ENCODE measurements around the gene SLC4A5. TPM values are rescaled to one million over a fixed set of nuclear protein-coding genes. Genes with fewer than 3 reads are reported as not detected.

SLC4A5 gene
- total RNA-seq, 1 donor from 2014 or later: 4.1 TPM

DNA sequence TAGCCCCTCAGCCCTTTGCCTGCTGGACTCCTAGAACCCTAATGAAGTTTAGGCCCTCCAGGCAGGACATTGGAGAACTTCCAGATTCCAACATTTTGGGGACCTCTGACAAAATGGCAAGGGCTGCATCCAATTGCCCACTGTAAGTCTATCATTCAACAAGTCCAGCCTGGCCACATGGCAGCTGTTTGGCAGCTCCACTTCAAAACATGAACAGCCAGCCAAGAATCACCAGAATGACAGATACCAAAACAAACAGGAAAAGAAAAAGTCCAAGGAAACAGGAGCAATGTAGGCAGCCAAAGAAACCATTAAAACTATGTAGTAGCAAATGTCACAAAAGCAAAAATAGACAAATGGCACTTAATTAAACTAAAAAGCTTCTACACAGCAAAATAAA lies 25.5 kb downstream of the SLC4A5 start:
- Mint-ChIP-seq H3K27ac (no peak overlapping the region), H3K9me3 (ENCODE audit: low read depth) (no peaks in the 10 kb centered on the region), H3K36me3 (ENCODE audit: insufficient read depth) (no peaks in the 10 kb centered on the region), H3K4me3 (ENCODE audit: low read depth) (no peak overlapping the region), H3K27me3 (no peaks in the 10 kb centered on the region), H3K4me1 (ENCODE audit: low read depth) (peaks cover 5% of the 10 kb centered on the region)
- DNase-seq (ENCODE audit: low spot score, unreplicated experiment): no peak
- TF ChIP-seq, protein P1, sequence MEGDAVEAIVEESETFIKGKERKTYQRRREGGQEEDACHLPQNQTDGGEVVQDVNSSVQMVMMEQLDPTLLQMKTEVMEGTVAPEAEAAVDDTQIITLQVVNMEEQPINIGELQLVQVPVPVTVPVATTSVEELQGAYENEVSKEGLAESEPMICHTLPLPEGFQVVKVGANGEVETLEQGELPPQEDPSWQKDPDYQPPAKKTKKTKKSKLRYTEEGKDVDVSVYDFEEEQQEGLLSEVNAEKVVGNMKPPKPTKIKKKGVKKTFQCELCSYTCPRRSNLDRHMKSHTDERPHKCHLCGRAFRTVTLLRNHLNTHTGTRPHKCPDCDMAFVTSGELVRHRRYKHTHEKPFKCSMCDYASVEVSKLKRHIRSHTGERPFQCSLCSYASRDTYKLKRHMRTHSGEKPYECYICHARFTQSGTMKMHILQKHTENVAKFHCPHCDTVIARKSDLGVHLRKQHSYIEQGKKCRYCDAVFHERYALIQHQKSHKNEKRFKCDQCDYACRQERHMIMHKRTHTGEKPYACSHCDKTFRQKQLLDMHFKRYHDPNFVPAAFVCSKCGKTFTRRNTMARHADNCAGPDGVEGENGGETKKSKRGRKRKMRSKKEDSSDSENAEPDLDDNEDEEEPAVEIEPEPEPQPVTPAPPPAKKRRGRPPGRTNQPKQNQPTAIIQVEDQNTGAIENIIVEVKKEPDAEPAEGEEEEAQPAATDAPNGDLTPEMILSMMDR (IDR thresholded peaks at IDR 0.05; ENCODE audit: unreplicated experiment): no peak

DNA sequence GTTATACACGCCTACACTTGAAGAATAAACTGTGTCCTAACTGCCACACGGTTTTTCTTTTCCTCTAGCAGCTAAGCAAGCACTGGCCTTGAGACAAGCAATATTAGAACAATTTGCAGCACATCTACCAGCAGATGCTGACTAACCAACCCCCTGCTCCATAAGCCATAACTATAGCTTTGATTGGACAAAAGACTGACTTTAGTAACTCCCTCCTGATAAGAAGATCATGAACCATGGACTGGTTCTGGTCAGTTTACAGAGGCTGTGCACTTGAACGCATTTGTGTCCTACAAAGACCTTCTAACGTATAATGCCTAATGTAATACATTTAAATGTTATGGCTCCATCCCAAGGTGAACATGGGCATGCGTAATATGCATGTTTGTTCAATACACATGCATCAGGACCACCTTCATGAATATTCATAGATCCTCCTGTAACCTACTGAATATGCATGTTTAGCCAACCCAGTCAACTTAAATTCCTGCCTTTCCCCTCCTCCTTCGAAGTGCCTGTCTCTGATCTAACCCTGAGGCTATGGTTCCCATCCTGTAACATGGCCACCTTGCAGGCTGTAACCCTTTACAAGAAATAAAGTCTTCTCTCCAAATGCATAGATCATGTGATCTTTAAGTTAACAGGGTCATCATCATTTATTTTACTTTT lies 26.5 kb downstream of the SLC4A5 start:
- H3K4me3 Mint-ChIP-seq (ENCODE audit: low read depth): no peak overlapping the region
- no peak for DNase-seq (ENCODE audit: low spot score, unreplicated experiment)
- H3K4me1 Mint-ChIP-seq (ENCODE audit: low read depth): peaks cover 5% of the 10 kb centered on the region
- TF ChIP-seq, protein P1 (IDR thresholded peaks at IDR 0.05; ENCODE audit: unreplicated experiment): no peak
- H3K27me3 Mint-ChIP-seq: no peaks in the 10 kb centered on the region
- no peak overlapping the region for H3K27ac Mint-ChIP-seq
- no peaks in the 10 kb centered on the region for H3K9me3 Mint-ChIP-seq (ENCODE audit: low read depth)
- H3K36me3 Mint-ChIP-seq (ENCODE audit: insufficient read depth): no peaks in the 10 kb centered on the region

DNA sequence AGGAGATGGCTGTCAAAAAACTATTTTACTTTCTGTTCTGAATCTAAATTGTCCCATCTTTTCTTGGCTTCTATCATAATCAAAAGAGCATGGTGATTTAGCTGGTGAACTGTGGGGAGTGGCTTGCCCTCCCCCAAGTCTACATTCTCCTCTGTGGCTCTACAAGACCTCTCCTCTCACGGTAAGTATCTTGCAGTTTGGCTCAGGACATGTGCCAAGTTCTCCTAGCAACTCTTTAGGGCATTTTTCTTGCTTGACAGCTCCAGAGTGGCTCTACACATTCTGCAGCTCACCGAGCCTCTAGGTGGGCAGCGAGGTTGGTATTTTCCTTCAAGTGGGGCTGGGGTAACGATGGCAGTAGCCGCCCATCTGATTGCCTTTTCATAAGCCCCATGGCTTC lies 29.1 kb downstream of the SLC4A5 start:
- Mint-ChIP-seq H3K9me3 (ENCODE audit: low read depth) (peaks cover 5% of the 10 kb centered on the region), H3K27ac (no peak overlapping the region), H3K4me1 (ENCODE audit: low read depth) (peaks cover 5% of the 10 kb centered on the region), H3K36me3 (ENCODE audit: insufficient read depth) (peaks cover 6% of the 10 kb centered on the region), H3K4me3 (ENCODE audit: low read depth) (no peak overlapping the region), H3K27me3 (no peaks in the 10 kb centered on the region)
- TF ChIP-seq, protein P1 (IDR thresholded peaks at IDR 0.05; ENCODE audit: unreplicated experiment): no peak
- no peak for DNase-seq (ENCODE audit: low spot score, unreplicated experiment)

DNA sequence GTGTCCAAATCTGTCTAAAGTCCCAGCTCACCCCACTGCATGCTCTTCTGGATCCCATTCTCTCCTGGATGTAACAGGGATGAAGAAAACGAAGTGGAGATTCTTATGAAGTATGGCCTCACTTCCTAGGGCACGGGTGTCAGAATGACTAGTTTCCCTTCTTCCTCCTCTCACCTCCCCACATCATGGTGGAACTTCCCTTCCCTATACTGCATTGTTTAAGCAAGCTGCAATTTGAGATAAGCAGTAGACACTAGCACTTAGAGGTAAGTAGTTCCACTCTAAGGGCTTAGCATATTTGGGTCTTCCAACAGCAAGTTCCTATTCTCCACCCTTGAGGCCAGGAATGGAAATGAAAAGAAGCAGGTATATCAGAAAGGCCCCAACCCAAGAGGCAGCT lies 29.7 kb downstream of the SLC4A5 start:
- Mint-ChIP-seq H3K36me3 (ENCODE audit: insufficient read depth) (peaks cover 6% of the 10 kb centered on the region), H3K27ac (no peak overlapping the region), H3K27me3 (no peaks in the 10 kb centered on the region), H3K9me3 (ENCODE audit: low read depth) (peaks cover 5% of the 10 kb centered on the region), H3K4me3 (ENCODE audit: low read depth) (no peak overlapping the region), H3K4me1 (ENCODE audit: low read depth) (peaks cover 5% of the 10 kb centered on the region)
- no peak for DNase-seq (ENCODE audit: low spot score, unreplicated experiment)
- TF ChIP-seq, protein P1 (IDR thresholded peaks at IDR 0.05; ENCODE audit: unreplicated experiment): no peak

DNA sequence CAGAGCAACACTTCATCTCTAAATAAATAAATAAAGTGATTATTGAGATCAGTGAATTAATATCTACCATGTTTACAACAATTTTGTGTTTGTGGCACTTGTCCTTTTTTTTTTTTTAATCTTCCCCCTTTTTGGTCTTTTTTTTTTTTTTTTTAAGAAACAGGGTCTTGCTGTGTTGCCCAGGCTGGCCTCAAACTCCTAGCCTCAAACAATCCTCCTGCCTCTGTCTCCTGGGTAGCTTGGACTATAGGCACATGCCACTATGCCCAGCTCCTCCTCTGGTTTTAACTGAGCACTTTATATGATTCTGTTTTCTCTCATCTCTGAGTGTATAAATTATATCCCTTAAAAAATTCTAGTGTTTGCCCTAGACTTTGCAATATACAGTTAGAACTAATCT lies 30.3 kb downstream of the SLC4A5 start:
- Mint-ChIP-seq H3K4me1 (ENCODE audit: low read depth) (peaks cover 4% of the 10 kb centered on the region), H3K9me3 (ENCODE audit: low read depth) (peaks cover 5% of the 10 kb centered on the region), H3K27ac (no peak overlapping the region), H3K27me3 (no peaks in the 10 kb centered on the region), H3K36me3 (ENCODE audit: insufficient read depth) (peaks cover 7% of the 10 kb centered on the region), H3K4me3 (ENCODE audit: low read depth) (no peak overlapping the region)
- TF ChIP-seq, protein P1 (IDR thresholded peaks at IDR 0.05; ENCODE audit: unreplicated experiment): no peak
- no peak for DNase-seq (ENCODE audit: low spot score, unreplicated experiment)
